CD4-positive, alpha-beta T cell treated with Interleukin-17A for 1 hour (primary cell): Measurements from ENCODE around the gene OR10G2.
"Not testable (repeated sequence)": the region's sequence is repeated elsewhere in the genome, so short reads cannot be mapped to it uniquely, and the experiment has no call there.

Source experiments
- DNase-seq: peaks from one replicate; pipeline ENCODE4 v3.0.0-alpha.2; 2020

Gene OR10G2, protein sequence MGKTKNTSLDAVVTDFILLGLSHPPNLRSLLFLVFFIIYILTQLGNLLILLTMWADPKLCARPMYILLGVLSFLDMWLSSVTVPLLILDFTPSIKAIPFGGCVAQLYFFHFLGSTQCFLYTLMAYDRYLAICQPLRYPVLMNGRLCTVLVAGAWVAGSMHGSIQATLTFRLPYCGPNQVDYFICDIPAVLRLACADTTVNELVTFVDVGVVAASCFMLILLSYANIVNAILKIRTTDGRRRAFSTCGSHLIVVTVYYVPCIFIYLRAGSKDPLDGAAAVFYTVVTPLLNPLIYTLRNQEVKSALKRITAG

DNA sequence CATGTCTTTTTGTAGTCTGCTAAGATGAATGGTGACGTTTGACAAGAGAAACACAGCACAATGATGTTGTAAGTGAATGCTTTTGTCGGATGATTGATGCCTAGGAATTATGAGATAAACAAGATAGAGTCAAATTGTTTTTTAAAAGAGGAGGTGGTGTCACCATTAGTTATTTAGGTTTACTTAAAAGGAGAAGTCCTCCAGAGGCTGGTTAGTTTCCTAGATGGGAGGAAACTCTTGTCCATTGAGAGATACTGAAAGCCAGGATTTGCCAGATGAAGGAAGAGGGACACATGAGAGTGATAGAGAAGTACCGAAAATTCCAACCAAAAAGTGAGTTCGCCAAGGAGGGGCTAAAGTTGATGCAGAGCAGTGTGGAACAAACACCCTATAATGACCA lies at the start of gene OR10G2:
Gene OR10G2, minus strand, starts transcription at position 101 of the 400 bp plus-strand sequence. Its CDS starts 98 bp downstream, at position 3.
- no peak for DNase-seq

DNA sequence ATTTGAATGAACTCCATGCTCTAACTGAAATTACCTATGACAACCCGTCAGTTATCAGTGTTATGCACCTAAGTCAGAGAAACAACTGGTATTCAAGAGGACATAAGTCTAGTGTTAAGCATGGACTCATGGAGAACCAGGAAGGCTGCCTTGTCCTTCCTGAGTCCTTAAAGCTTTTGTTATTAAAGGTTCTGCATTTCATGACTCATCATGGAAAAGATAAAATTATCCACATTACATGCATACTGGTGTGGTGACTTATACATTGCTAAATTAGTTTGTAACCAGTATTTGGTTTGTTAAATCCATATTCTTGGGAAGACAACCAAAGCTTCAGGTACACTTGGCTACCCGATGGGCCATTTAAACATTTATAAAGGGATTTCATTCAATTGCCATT lies 45.3 kb upstream of the OR10G2 start:
- no peak for DNase-seq

GRCh38 chr14:21675566-21675965 lies 40.8 kb upstream of the OR10G2 start:
- no peak for DNase-seq

GRCh38 chr14:21673718-21674117 lies 39.0 kb upstream of the OR10G2 start, which contains the start of gene OR4E1:
OR4E1 (minus strand) TSS chr14:21673818; CDS start chr14:21670935, 2,883 bp downstream.
- DNase-seq: no peak

GRCh38 chr14:21672116-21672515 lies 37.4 kb upstream of the OR10G2 start:
- DNase-seq: no peak

- DNase-seq: no peak
Observed at GRCh38 chr14:21671371-21671770, 36.6 kb upstream of the OR10G2 start.

DNA sequence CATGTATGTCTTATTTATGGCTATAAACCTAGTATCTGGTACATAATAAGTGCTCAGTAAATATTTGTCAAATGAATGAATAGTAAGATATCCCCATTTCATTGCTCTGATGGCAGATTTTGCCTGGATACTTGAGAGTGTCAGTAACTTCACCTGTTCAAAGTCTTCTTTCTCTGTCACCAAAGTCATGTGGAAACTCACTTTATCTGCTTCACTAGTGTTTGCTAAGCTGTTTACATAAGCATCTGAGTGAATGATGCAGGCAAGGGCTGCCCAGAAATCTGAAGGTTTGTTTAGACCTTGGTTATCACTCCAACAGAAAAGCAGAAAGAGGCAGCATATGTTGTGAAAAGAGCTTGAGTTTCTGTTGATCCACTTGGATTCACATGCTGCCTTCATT lies 34.5 kb upstream of the OR10G2 start:
- DNase-seq: no peak

DNA sequence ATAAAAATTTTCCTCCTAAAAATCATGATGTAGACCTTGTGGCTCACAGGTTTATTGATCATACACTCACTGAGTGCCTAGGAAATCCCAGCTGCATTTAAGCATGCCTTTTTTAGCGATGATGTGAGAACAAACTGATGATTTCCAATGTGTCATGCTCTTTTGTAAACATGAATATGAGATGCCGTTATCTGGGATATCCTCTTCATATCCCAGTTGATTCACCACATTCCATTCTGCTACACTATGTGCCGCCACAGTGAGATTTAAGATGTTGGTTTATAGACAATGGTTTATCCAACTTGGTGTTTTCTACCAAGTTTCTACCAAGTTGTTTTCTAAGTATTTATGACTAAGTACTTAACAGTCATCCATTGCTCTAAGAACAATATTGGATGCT lies 33.6 kb upstream of the OR10G2 start:
- DNase-seq: no peak

- DNase-seq: no peak
Observed at GRCh38 chr14:21656980-21657379, 22.2 kb upstream of the OR10G2 start.

- DNase-seq: no peak
Observed at GRCh38 chr14:21654215-21654614, 19.5 kb upstream of the OR10G2 start.

GRCh38 chr14:21653331-21653885 lies 18.7 kb upstream of the OR10G2 start, which contains the start of gene OR4E2:
OR4E2 (plus strand) TSS chr14:21653835; CDS start chr14:21665083, 11,248 bp downstream.
- no peak for DNase-seq

GRCh38 chr14:21652209-21652808 lies 17.6 kb upstream of the OR10G2 start:
- DNase-seq: no peak

GRCh38 chr14:21647380-21647779 lies 12.6 kb upstream of the OR10G2 start:
- no peak for DNase-seq

DNA sequence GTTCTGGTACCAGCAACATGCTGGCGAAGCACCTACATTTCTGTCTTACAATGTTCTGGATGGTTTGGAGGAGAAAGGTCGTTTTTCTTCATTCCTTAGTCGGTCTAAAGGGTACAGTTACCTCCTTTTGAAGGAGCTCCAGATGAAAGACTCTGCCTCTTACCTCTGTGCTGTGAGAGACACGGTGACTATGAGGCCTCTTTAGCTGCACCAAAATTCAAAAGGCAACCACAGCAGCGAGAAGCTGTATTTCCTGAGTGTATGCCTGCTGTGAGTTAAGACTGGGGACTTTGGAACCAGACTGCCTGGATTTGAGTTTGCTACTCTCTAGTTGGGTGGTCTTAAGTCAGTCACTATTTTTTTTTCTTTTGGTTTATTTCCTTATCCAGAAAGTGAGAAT lies 8.7 kb upstream of the OR10G2 start:
- no peak for DNase-seq

- DNase-seq: no peak
Observed at GRCh38 chr14:21642683-21643082, 7.9 kb upstream of the OR10G2 start.

- DNase-seq: no peak
Observed at GRCh38 chr14:21631084-21631483, 3.7 kb downstream of the OR10G2 start.

DNA sequence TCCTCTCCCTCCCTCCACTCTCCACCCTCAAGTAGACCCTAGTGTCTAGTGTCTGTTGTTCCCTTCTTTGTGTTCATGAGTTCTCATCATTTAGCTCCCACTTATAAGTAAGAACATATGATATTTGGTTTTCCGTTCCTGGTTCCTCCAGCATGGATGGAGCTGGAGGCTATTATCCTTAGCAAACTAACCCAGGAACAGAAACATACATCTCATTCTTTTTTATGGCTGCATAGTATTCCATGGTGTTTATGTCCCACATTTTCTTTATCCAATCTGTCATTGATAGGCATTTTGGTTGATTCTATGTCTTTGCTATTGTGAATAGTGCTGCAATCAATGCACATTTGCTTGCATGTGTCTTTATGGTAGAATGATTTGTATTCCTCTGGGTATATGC lies 4.2 kb downstream of the OR10G2 start:
- not testable (repeated sequence) for DNase-seq

- DNase-seq: no peak
Observed at GRCh38 chr14:21626491-21627230, 8.1 kb downstream of the OR10G2 start.

- no peak for DNase-seq
Observed at GRCh38 chr14:21617614-21618013, 17.1 kb downstream of the OR10G2 start.

DNA sequence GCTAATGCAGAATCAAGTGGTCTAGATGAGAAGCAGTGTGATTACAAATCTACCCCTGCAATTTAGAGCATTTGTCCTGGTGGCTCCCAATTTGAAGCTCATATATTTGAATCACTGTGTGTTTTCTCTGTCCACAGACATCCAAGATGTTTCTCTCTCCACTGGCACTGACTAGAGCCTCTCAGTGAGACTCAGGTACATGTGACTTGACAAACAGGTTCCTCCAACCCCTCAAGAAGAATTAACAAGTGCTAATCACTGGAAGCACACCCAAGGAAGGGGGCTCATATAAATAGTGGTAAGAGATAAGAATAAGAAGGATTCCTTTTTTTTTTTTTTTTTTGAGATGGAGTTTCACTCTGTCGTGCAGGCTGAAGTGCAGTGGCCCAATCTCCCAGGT lies 20.5 kb downstream of the OR10G2 start:
- DNase-seq: no peak

DNA sequence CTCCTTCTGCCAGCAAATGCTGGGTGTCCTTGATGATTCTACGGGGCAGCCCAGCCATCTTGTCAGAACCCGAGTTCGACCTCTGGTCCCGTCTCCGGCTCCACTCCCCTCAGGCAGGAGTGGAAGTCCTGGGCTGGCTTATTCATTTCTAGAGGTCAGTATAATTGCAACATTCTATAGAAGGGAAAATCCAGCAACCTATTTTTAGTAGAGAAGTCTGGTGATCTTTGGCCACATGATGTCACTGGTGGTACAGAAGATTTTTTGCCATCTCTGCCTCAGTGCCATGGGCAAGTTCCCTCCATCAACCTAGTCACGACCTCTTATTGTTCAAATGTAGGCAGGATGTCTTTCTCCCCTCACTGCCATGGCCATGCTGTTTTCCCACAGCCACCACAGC lies 22.4 kb downstream of the OR10G2 start:
- DNase-seq: no peak

DNA sequence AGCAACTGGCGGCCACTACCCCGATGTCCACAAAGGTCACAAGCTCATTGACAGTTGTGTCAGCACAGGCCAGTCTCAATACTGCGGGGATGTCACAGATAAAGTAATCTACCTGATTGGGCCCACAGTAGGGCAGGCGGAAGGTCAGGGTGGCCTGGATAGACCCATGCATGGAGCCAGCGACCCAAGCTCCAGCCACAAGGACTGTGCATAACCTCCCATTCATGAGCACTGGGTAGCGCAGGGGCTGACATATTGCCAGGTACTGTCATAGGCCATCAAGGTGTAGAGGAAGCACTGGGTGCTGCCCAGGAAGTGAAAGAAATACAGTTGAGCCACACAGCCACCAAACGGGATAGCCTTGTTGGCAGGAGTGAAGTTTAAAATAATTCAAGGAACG lies 32.6 kb downstream of the OR10G2 start:
- not testable (repeated sequence) for DNase-seq

DNA sequence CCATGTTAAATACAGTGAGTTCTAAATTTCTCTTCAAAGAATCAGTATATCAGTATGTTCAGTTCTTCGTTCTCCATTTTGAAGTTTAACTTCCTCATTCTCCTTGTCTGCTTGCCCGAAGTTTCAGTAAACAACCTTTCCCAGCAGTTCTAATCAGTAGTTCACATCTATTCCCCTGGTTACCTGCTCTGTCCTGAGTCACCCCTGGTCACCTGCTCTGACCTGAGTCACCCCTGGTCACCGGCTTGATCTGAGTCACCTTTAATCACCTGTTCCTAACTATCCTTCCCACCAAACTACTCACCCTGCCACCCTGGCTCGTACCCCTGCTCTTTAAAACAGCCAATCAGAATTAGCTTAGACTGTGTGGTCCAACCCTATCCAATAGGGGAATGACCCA lies 45.4 kb downstream of the OR10G2 start:
- no peak for DNase-seq
